NCI-H526 (cell line): ENCODE results near the gene PATJ.
A peak's percentile ranks its signal among the peaks of the same experiment; 100 is the strongest.
"Not testable (repeated sequence)": the region's sequence is repeated elsewhere in the genome, so short reads cannot be mapped to it uniquely, and the experiment has no call there.

Experiments used
- DNase-seq, 2 experiments: peaks; one replicate each; lab custom pipeline; 2025; lab: John Stamatoyannopoulos, UW

The PATJ gene

GRCh38 chr1:61818992-61819391 lies 76.7 kb downstream of the PATJ start:
- no peak for DNase-seq

- DNase-seq = no peak
These were observed 77.1 kb downstream of the PATJ start for GRCh38 chr1:61819421-61819820.

- no peak for DNase-seq
These were observed 83.1 kb downstream of the PATJ start for GRCh38 chr1:61825393-61825792.

GRCh38 chr1:61828805-61829204 lies 86.5 kb downstream of the PATJ start:
- no peak for DNase-seq

GRCh38 chr1:61836649-61837048 lies 94.4 kb downstream of the PATJ start:
- no peak for DNase-seq

GRCh38 chr1:61837607-61838006 lies 95.3 kb downstream of the PATJ start:
- not testable (repeated sequence) for DNase-seq

GRCh38 chr1:61839679-61840078 lies 97.4 kb downstream of the PATJ start:
- DNase-seq = no peak

GRCh38 chr1:61842036-61842435 lies 99.8 kb downstream of the PATJ start:
- DNase-seq = no peak

GRCh38 chr1:61842863-61843514 lies 100.7 kb downstream of the PATJ start:
- peak in 1 of 2 experiments; percentile 2 for DNase-seq

GRCh38 chr1:61844006-61844405 lies 101.7 kb downstream of the PATJ start:
- DNase-seq = no peak

- not testable (repeated sequence) for DNase-seq
These were observed 102.4 kb downstream of the PATJ start for GRCh38 chr1:61844664-61845063.

GRCh38 chr1:61851235-61851634 lies 109.0 kb downstream of the PATJ start:
- DNase-seq = no peak

GRCh38 chr1:61851849-61852669 lies 109.8 kb downstream of the PATJ start:
- peak; percentile 8 to 74 for DNase-seq

GRCh38 chr1:61852670-61853015 lies 110.4 kb downstream of the PATJ start:
- no peak for DNase-seq

- peak in 1 of 2 experiments; percentile 6 for DNase-seq
These were observed 111.3 kb downstream of the PATJ start for GRCh38 chr1:61853583-61853982.

- no peak for DNase-seq
These were observed 122.2 kb downstream of the PATJ start for GRCh38 chr1:61864489-61864888.

GRCh38 chr1:61865646-61866220 lies 123.5 kb downstream of the PATJ start:
- DNase-seq = peak in 1 of 2 experiments; percentile 12

- DNase-seq = no peak
These were observed 127.4 kb downstream of the PATJ start for GRCh38 chr1:61869691-61870109.

GRCh38 chr1:61872206-61872605 lies 129.9 kb downstream of the PATJ start:
- no peak for DNase-seq

- DNase-seq = no peak
These were observed 131.3 kb downstream of the PATJ start for GRCh38 chr1:61873581-61873980.

- DNase-seq = no peak
These were observed 131.7 kb downstream of the PATJ start for GRCh38 chr1:61873994-61874393.

GRCh38 chr1:61875198-61875597 lies 132.9 kb downstream of the PATJ start:
- DNase-seq = no peak

GRCh38 chr1:61879887-61880474 lies 137.7 kb downstream of the PATJ start:
- not testable (repeated sequence) for DNase-seq
